Heart left ventricle (tissue), 16 donors: ENCODE results near the gene ALX3. TPM values are rescaled to one million over a fixed set of nuclear protein-coding genes. Genes with fewer than 3 reads are reported as not detected.

Experiments
- ATAC-seq, 4 donors: fragments of 200-7000 bp; cut with Tn5 transposase; one replicate each; pipeline ENCODE4 v1.9.1; 2020 to 2022; ENCODE audit warnings: moderate library complexity in 4 of 4, mild to moderate bottlenecking in 3 of 4, moderate number of reproducible peaks in 1 of 4
- DNase-seq, 5 donors: peaks; one replicate each; pipeline ENCODE4 v3.0.0-alpha.2; 2020
- H3K27ac ChIP-seq, 12 donors: fragments of 200-600 bp; sonication (generic) in 4 of 12; one replicate each; pipeline versions ENCODE4 v1.5.0 to v1.8.0; 2016 to 2022; ENCODE audit warnings: mild to moderate bottlenecking in 2 of 12
- H3K27me3 ChIP-seq, 9 donors: fragments of 200-600 bp; sonication (generic) in 2 of 9; one replicate each; pipeline versions ENCODE4 v1.5.1 to v1.8.0; 2016 to 2022; ENCODE audit warnings: mild to moderate bottlenecking in 3 of 9
- H3K36me3 ChIP-seq, 9 donors: fragments of 200-600 bp; sonication (generic) in 2 of 9; one replicate each; pipeline versions ENCODE4 v1.5.0 to v1.8.0; 2018 to 2022; ENCODE audit warnings: mild to moderate bottlenecking in 2 of 9
- H3K4me1 ChIP-seq, 12 donors: fragments of 200-600 bp; sonication (generic) in 4 of 12; one replicate each; pipeline versions ENCODE4 v1.5.0 to v1.8.0; 2016 to 2022; ENCODE audit warnings: mild to moderate bottlenecking in 3 of 12
- H3K4me3 ChIP-seq, 12 donors: fragments of 200-600 bp; sonication (generic) in 4 of 12; one replicate each; pipeline versions ENCODE4 v1.5.0 to v1.8.0; 2017 to 2022; ENCODE audit warnings: mild to moderate bottlenecking in 9 of 12, moderate library complexity in 4 of 12
- H3K9me3 ChIP-seq, 12 donors: fragments of 200-600 bp; sonication (generic) in 4 of 12; one replicate each; pipeline versions ENCODE4 v1.5.0 to v1.8.0; 2016 to 2022; ENCODE audit warnings: mild to moderate bottlenecking in 1 of 12
- POLR2A ChIP-seq, 2 donors: fragments of 450-650 bp; IDR thresholded peaks; one replicate each; pipeline ENCODE4 v1.6.1; 2017; ENCODE audit warnings: antibody characterized with exemption in 2 of 2, mild to moderate bottlenecking in 2 of 2, moderate library complexity in 2 of 2
- WGBS, 4 donors: extraction: QIAGEN DNeasy Blood & Tissue Kit in 2 of 4; methylation state at CpG; one replicate each; pipeline versions ENCODE4 v1.1.5 to v1.1.7; 2013 to 2018; 5-methylcytosine and 5-hydroxymethylcytosine counted together
- intact Hi-C, 10 donors: fragments of 100-400 bp; cut with DNase I; formaldehyde crosslinking; loops; one replicate each; pipeline versions ENCODE4 v1.11.1 to v1.14.2; 2022
- polyA plus RNA-seq, 2 donors: library from polyadenylated mRNA; stranded (reverse); fragments of 200-250 nt; gene quantifications; one replicate each; pipeline ENCODE4 v1.2.3, GENCODE V29; 2013
- total RNA-seq, 9 donors: library from RNA; depleted of rRNA in 2 of 9; stranded (reverse); fragments of >200 nt in 2 of 9; fragmentation: NEBNext Ultra II Directional in 3 of 9; extraction: Animal tissue kit (Norgen Biotek cat#: 25700) in 3 of 9; gene quantifications; one replicate each; pipeline versions ENCODE4 v1.1.0 to v1.2.4, GENCODE V29; 2016 to 2023
- TF ChIP-seq, protein P1 (sequence below), 12 donors: fragments of 200-600 bp; sonication (generic) in 4 of 12; IDR thresholded peaks; one replicate each; pipeline versions ENCODE4 v1.5.0 to v1.8.0; 2018 to 2022; ENCODE audit warnings: antibody characterized with exemption in 12 of 12, mild to moderate bottlenecking in 5 of 12
- donor health status: ischemic (EF 13 %, LVEDD 7.1; RV severe dilation, severe dysfunction).
- donor health status: healthy with polysubstance abuse.
- donor health status: DM: no; HTN: yes; CAD: no.
- donor health status: DM: no; HTN: no; CAD: no.
- donor health status: ischemic (EF 25% LVEDD 6.9; RV normal size, moderate dysfunction).
- donor health status: ischemic (EF 25% LVEDD 5.7; RV mildly dilated, moderate dysfunction).
- donor health status: healthy.
- donor health status: DM: yes; HTN: yes; CAD: no.
- donor health status: ischemic (EF 35%, LVEDD 5.7; RV mildly dilated, moderate dysfunction).
- donor health status: nonischemic (EF 11% LVEDD 7.7; RV severe dilation, severe dysfunction).
- donor health status: DM: yes; HTN: yes; CAD: no.
- donor health status: PGD.
- donor health status: ischemic (EF 29% LVEDD 5.4; RV normal size, mild dysfunction).
- donor health status: nonischemic (EF 23%, LVEDD 6.1; RV moderate dilation, normal function).

ALX3 gene
- total and polyA plus RNA-seq, 11 donors = not detected

DNA sequence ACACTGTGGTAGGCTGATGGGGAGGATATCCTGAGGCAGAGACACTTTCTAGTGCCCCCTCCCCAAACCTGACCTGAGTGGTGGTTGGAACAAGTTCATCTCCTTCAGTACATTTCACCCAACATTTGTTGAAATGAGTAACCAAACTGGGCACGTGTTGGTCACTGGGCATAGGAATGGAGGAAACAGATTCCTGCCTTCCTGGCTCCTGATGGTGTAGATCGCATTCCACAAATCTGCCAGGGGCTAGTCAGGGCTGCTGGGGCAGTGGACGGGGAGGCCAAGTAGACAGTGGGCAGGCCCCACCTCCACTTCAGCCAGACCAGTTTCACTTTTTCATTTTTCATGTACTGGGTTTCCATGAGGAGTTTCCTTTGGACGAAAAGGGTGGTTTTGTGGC lies 16.5 kb upstream of the ALX3 start:
- no peak for DNase-seq
- intact Hi-C loops = loop anchor here in 1 of 10 donors (1.0 kb wide), 1 partner anchor 19 kb away; no protein-coding TSS in a partner anchor
- no peaks in the 10 kb centered on the region for H3K9me3 ChIP-seq
- no peak overlapping the region for H3K4me3 ChIP-seq
- TF ChIP-seq, protein P1, sequence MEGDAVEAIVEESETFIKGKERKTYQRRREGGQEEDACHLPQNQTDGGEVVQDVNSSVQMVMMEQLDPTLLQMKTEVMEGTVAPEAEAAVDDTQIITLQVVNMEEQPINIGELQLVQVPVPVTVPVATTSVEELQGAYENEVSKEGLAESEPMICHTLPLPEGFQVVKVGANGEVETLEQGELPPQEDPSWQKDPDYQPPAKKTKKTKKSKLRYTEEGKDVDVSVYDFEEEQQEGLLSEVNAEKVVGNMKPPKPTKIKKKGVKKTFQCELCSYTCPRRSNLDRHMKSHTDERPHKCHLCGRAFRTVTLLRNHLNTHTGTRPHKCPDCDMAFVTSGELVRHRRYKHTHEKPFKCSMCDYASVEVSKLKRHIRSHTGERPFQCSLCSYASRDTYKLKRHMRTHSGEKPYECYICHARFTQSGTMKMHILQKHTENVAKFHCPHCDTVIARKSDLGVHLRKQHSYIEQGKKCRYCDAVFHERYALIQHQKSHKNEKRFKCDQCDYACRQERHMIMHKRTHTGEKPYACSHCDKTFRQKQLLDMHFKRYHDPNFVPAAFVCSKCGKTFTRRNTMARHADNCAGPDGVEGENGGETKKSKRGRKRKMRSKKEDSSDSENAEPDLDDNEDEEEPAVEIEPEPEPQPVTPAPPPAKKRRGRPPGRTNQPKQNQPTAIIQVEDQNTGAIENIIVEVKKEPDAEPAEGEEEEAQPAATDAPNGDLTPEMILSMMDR (IDR thresholded peaks at IDR 0.05) = no peak
- no peak for TF ChIP-seq POLR2A (IDR thresholded peaks at IDR 0.05)
- H3K27me3 ChIP-seq = peaks cover 0 to 44% (median 19%) of the 10 kb centered on the region in 9 donors
- no peaks in the 10 kb centered on the region for H3K36me3 ChIP-seq
- 78 to 88% (median 83%) methylated on average over 4 of the region's 4 CpGs for WGBS, 4 donors
- ATAC-seq = no peak
- H3K4me1 ChIP-seq = peaks cover 3 to 27% (median 13%) of the 10 kb centered on the region in 12 donors
- H3K27ac ChIP-seq = no peak overlapping the region

DNA sequence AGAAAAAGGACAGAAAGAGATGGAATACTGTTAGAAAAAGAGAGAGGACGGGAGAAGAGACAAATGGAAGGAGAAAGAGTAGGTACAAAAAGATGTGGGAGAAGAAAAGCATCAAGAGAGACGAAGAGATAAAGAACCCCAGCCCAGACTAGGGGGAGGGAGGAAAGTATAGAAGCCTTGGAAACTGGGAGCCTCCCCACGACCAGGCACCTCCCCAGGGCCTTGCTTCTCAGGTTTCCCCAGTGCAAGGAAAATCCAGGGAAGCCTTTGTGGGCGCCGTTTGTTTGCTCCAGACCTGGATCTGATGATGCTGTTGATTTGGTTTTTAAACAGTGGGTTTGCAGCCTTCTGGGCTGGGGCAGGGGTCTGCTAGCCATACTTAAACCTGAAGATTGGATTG lies 15.2 kb upstream of the ALX3 start:
- Histone ChIP-seq H3K27ac (no peak overlapping the region), H3K4me3 (no peak overlapping the region), H3K4me1 (peaks cover 3 to 27% (median 13%) of the 10 kb centered on the region in 12 donors), H3K27me3 (peaks cover 0 to 44% (median 19%) of the 10 kb centered on the region in 9 donors), H3K9me3 (no peaks in the 10 kb centered on the region), H3K36me3 (no peaks in the 10 kb centered on the region)
- 82 to 90% (median 87%) methylated on average over 5 of the region's 5 CpGs for WGBS, 4 donors
- TF ChIP-seq POLR2A (IDR thresholded peaks at IDR 0.05) = no peak
- TF ChIP-seq, protein P1 (IDR thresholded peaks at IDR 0.05) = no peak
- no peak for ATAC-seq
- intact Hi-C loops = no loop called here
- no peak for DNase-seq

DNA sequence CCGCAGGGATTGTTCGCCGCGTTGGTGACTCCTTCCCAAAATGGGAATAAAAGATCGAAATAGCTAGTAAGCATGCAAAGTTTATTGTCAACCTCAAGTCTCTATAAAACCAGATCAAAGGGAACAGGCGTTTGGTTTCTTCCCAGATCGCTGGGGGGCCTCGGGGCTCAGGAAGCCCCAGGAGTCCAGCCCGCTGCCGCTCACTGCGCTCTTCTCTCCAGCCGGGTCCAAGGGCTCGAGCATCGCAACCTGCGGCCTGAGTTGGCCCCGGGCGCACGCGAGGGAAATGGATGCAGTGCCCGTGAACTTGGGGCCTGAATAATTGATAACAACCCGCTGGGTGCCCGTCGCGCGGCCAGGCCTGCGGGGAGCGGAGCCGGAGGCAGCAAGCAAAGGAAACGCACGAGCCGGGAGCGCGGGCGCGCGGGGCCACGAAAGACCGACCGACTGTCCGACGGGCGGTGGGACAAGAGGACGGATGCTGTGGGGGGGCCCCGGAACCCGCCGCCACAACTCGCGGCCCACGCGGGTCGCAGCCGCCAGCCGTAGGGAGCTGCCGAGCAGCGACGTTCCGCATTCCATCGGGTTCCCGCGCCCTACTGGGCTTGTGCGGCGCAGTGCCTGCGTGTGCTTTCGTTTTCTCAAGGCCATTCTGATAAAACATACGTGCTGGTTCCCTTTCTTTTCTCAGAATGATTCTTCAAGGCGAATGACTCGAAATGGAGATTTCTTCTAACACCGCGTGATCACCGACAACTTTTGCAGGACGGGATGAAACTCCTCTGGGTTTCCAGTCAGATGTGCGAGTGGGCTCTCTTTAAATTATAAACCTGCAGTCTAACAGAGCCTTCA lies 14.0 kb upstream of the ALX3 start:
- ATAC-seq = peak in 3 of 4 donors; percentile 70 to 74 (median 72)
- peaks cover 3 to 27% (median 13%) of the 10 kb centered on the region in 12 donors for H3K4me1 ChIP-seq
- DNase-seq = peak in 3 of 5 donors; percentile 43 to 57 (median 54)
- WGBS, 4 donors = 2 to 5% (median 4%) methylated on average over 28 to 72 of the region's 72 CpGs
- TF ChIP-seq POLR2A (IDR thresholded peaks at IDR 0.05) = no peak
- TF ChIP-seq, protein P1 (IDR thresholded peaks at IDR 0.05) = no peak
- peaks cover 0 to 44% (median 19%) of the 10 kb centered on the region in 9 donors for H3K27me3 ChIP-seq
- intact Hi-C loops = no loop called here
- H3K36me3 ChIP-seq = no peaks in the 10 kb centered on the region
- H3K27ac ChIP-seq = peak overlapping the region in 10 of 12 donors; percentile 27 to 82 (median 68)
- H3K4me3 ChIP-seq = peak overlapping the region; percentile 38 to 86 (median 62)
- H3K9me3 ChIP-seq = no peaks in the 10 kb centered on the region

- peak overlapping the region; percentile 38 to 86 (median 62) for H3K4me3 ChIP-seq
- peaks cover 3 to 26% (median 13%) of the 10 kb centered on the region in 12 donors for H3K4me1 ChIP-seq
- ATAC-seq = peak in 3 of 4 donors; percentile 5 to 35 (median 13)
- TF ChIP-seq, protein P1 (IDR thresholded peaks at IDR 0.05) = no peak
- TF ChIP-seq POLR2A (IDR thresholded peaks at IDR 0.05) = no peak
- no peaks in the 10 kb centered on the region for H3K9me3 ChIP-seq
- no peak for DNase-seq
- intact Hi-C loops = no loop called here
- 5 to 16% (median 8%) methylated on average over 30 to 37 of the region's 37 CpGs for WGBS, 4 donors
- no peaks in the 10 kb centered on the region for H3K36me3 ChIP-seq
- peaks cover 0 to 46% (median 19%) of the 10 kb centered on the region in 9 donors for H3K27me3 ChIP-seq
- peak overlapping the region in 8 of 12 donors; percentile 42 to 82 (median 72) for H3K27ac ChIP-seq
Measured at GRCh38 chr1:110083866-110084226, 13.4 kb upstream of the ALX3 start.
